Osteoblast (primary cell): ENCODE measurements around the gene RTL1. TPM values are rescaled to one million over a fixed set of nuclear protein-coding genes. Genes with fewer than 3 reads are reported as not detected.

Experiments used
- DNase-seq: peaks from one replicate; pipeline ENCODE4 v3.0.0; 2011; ENCODE audit warnings: low spot score, mixed read lengths; ENCODE audit not compliant: insufficient read length; ENCODE audit errors: missing footprints
- H2AFZ ChIP-seq: 2 replicates; pipeline ENCODE4 v1.6.0; 2011; ENCODE audit warnings: mild to moderate bottlenecking, low read length
- H3K27ac ChIP-seq: 2 replicates; pipeline ENCODE4 v1.5.1; 2011; ENCODE audit warnings: mild to moderate bottlenecking, low read depth, low read length, moderate library complexity
- H3K27me3 ChIP-seq: 2 replicates; pipeline ENCODE4 v1.6.0; 2012; ENCODE audit warnings: mild to moderate bottlenecking, control low read depth, inconsistent platforms, low read length, moderate library complexity; ENCODE audit not compliant: insufficient read depth
- H3K36me3 ChIP-seq: 2 replicates; pipeline ENCODE4 v1.5.1; 2011; ENCODE audit warnings: mild to moderate bottlenecking, low read length, control low read depth, moderate library complexity; ENCODE audit not compliant: insufficient read depth
- H3K4me1 ChIP-seq: 2 replicates; pipeline ENCODE4 v1.5.1; 2011; ENCODE audit warnings: mild to moderate bottlenecking, low read length, control low read depth, moderate library complexity; ENCODE audit not compliant: insufficient read depth
- H3K4me2 ChIP-seq: 2 replicates; pipeline ENCODE4 v1.6.0; 2011; ENCODE audit warnings: mild to moderate bottlenecking, low read length; ENCODE audit not compliant: insufficient read depth
- H3K4me3 ChIP-seq: fragments of 200-600 bp; sonication (generic); 3 replicates; pipeline ENCODE4 v1.5.1; 2012; ENCODE audit warnings: mild to moderate bottlenecking, low read length, inconsistent platforms; ENCODE audit not compliant: insufficient read depth
- H3K79me2 ChIP-seq: 2 replicates; pipeline ENCODE4 v1.6.0; 2012; ENCODE audit warnings: mild to moderate bottlenecking, low read length, control low read depth, inconsistent platforms; ENCODE audit not compliant: insufficient read depth
- H3K9me3 ChIP-seq: 2 replicates; pipeline ENCODE4 v1.5.1; 2011; ENCODE audit warnings: low read depth, low read length, control low read depth
- H4K20me1 ChIP-seq: 2 replicates; pipeline ENCODE4 v1.6.0; 2012; ENCODE audit warnings: mild to moderate bottlenecking, low read length, control low read depth; ENCODE audit not compliant: insufficient read depth
- total RNA-seq: library from RNA; depleted of rRNA; stranded (reverse); fragments of >200 nt; gene quantifications from 2 replicates; pipeline ENCODE4 v1.2.3, GENCODE V29; 2012
- TF ChIP-seq, protein P1 (sequence below): IDR thresholded peaks from 2 replicates; pipeline ENCODE4 v1.5.1; 2011; ENCODE audit warnings: mild to moderate bottlenecking, low read depth, low read length, moderate library complexity; ENCODE audit errors: extremely low read depth

Gene RTL1
- total RNA-seq, 1 donor = not detected

- Histone ChIP-seq H3K27ac (no peak overlapping the region), H3K79me2 (peaks cover 87% of the 10 kb centered on the region), H2AFZ (no peak overlapping the region), H3K36me3 (peaks cover 53% of the 10 kb centered on the region), H3K4me3 (no peak overlapping the region), H3K9me3 (no peaks in the 10 kb centered on the region), H3K4me1 (peaks cover 22% of the 10 kb centered on the region), H3K27me3 (no peaks in the 10 kb centered on the region), H3K4me2 (no peak overlapping the region), H4K20me1 (peaks cover 49% of the 10 kb centered on the region)
- DNase-seq = peak; percentile 9
- TF ChIP-seq, protein P1, sequence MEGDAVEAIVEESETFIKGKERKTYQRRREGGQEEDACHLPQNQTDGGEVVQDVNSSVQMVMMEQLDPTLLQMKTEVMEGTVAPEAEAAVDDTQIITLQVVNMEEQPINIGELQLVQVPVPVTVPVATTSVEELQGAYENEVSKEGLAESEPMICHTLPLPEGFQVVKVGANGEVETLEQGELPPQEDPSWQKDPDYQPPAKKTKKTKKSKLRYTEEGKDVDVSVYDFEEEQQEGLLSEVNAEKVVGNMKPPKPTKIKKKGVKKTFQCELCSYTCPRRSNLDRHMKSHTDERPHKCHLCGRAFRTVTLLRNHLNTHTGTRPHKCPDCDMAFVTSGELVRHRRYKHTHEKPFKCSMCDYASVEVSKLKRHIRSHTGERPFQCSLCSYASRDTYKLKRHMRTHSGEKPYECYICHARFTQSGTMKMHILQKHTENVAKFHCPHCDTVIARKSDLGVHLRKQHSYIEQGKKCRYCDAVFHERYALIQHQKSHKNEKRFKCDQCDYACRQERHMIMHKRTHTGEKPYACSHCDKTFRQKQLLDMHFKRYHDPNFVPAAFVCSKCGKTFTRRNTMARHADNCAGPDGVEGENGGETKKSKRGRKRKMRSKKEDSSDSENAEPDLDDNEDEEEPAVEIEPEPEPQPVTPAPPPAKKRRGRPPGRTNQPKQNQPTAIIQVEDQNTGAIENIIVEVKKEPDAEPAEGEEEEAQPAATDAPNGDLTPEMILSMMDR = no peak
Observed at GRCh38 chr14:100840286-100841065, 63.0 kb downstream of the RTL1 start.

DNA sequence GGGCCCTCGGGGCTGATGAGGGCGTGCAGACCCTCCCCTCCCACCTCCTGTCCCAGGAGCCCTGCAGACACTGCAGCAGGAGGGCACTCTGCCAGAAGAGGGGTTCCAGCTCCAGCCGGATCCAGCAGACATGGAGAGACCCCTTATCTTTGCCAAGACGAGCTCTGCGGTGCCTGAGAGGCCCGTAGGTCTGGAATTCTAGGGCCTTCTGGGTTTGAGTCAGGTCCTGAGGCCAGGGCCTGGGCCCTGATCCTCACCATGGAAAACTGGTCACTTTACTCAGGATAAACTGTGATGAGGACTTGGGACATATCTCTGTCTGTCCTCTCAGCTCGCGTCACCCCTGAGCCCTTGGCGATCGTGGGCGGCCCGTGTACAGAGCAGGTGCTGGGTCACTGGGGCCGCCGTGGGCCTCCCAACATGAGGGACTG lies 63.8 kb downstream of the RTL1 start:
- peak; percentile 32 for DNase-seq
- peak overlapping the region; percentile 41 for H3K27ac ChIP-seq
- no peak overlapping the region for H3K4me2 ChIP-seq
- H3K79me2 ChIP-seq = peaks cover 87% of the 10 kb centered on the region
- peaks cover 22% of the 10 kb centered on the region for H3K4me1 ChIP-seq
- H3K27me3 ChIP-seq = no peaks in the 10 kb centered on the region
- no peaks in the 10 kb centered on the region for H3K9me3 ChIP-seq
- H2AFZ ChIP-seq = no peak overlapping the region
- H4K20me1 ChIP-seq = peaks cover 49% of the 10 kb centered on the region
- TF ChIP-seq, protein P1 = no peak
- peaks cover 58% of the 10 kb centered on the region for H3K36me3 ChIP-seq
- no peak overlapping the region for H3K4me3 ChIP-seq

GRCh38 chr14:100839315-100839585 lies 64.3 kb downstream of the RTL1 start:
- Histone ChIP-seq H3K9me3 (no peaks in the 10 kb centered on the region), H3K4me2 (no peak overlapping the region), H3K27me3 (no peaks in the 10 kb centered on the region), H3K4me3 (no peak overlapping the region), H3K36me3 (peaks cover 58% of the 10 kb centered on the region), H3K27ac (peak overlapping the region; percentile 41), H2AFZ (no peak overlapping the region), H3K4me1 (peaks cover 22% of the 10 kb centered on the region), H3K79me2 (peaks cover 87% of the 10 kb centered on the region), H4K20me1 (peaks cover 51% of the 10 kb centered on the region)
- no peak for DNase-seq
- TF ChIP-seq, protein P1 = no peak

DNA sequence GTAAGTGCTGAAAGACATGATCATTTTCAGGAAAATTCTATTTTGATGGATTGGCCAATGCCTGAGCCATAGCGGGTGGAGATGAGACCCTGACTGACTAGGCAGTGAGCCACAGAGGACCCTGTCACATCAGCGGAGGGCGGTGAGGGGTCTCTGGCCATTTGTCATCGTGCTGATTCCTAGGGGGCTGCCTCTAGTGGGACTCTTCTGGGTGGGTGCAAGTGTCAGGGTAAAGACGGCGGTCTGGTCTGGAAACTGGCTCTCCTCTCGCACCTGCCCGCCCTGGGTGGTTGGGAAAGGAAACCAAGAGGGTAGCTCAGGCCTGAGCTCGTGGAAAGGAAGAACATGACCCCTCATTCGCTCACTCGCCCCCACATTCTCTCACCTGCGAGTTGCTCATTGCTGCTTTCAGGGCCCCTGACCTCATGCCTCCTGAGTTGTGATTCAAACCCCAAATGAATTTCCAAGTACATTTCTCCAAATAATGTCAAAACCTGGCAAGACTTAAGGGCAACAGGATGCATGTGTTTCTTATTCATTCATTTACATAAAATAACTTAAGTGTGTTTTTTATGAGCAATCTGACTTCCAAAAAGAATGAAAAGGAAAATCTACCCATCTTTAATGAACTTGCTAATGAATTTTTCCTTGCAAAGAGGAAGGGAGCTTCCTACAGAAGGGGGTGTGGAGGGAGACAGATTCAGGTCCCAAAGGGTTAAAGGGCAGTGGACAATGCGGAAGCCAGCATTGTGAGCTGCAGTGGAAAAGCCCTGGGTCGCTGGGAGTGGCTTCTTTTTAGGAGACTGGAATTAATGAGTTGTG lies 64.8 kb downstream of the RTL1 start:
- H3K27ac ChIP-seq = peak overlapping the region; percentile 41
- H4K20me1 ChIP-seq = peaks cover 47% of the 10 kb centered on the region
- DNase-seq = peak; percentile 65
- H2AFZ ChIP-seq = no peak overlapping the region
- no peaks in the 10 kb centered on the region for H3K27me3 ChIP-seq
- no peak overlapping the region for H3K4me2 ChIP-seq
- TF ChIP-seq, protein P1 = no peak
- H3K9me3 ChIP-seq = no peaks in the 10 kb centered on the region
- no peak overlapping the region for H3K4me3 ChIP-seq
- H3K79me2 ChIP-seq = peaks cover 88% of the 10 kb centered on the region
- H3K4me1 ChIP-seq = peaks cover 22% of the 10 kb centered on the region
- peaks cover 59% of the 10 kb centered on the region for H3K36me3 ChIP-seq
